GM19351 (cell line): ENCODE data around the gene COL9A3.

Source experiments
- ATAC-seq: cut with Tn5 transposase; IDR thresholded peaks from one replicate; pipeline ENCODE4 v1.9.1; 2021; ENCODE audit warnings: mild to moderate bottlenecking, moderate library complexity; ENCODE audit not compliant: unreplicated experiment

The COL9A3 gene

DNA sequence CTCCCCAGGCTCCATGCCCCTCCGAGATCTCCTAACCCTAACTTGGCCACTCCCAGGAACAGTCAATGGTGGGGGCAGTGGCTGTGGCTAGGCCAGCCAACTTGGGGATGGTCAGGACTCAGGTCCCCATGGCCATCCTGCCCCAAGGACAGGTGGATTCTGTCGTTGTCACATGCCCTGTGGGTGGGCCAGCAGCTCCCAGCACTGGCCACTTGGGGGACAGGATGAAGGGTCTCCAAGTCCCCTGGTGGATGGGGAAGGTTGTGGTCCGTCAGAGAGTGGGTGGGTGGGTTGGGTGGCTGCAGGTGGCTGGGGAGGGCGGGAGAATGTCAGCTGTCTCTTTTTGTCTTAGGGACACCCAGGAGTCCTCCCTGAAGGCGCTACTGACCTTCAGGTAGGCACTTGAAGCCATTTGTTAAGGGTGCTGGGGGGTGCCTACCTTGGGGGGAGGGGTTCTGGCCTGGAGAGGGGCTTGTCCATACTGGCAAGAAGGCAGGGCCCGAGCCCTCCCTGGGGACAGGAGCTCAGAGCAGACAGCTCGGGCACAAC, 5.5 kb downstream of the COL9A3 start:
- no peak for ATAC-seq

- ATAC-seq: no peak
Measured at GRCh38 chr20:62822788-62823651, 6.2 kb downstream of the COL9A3 start.

DNA sequence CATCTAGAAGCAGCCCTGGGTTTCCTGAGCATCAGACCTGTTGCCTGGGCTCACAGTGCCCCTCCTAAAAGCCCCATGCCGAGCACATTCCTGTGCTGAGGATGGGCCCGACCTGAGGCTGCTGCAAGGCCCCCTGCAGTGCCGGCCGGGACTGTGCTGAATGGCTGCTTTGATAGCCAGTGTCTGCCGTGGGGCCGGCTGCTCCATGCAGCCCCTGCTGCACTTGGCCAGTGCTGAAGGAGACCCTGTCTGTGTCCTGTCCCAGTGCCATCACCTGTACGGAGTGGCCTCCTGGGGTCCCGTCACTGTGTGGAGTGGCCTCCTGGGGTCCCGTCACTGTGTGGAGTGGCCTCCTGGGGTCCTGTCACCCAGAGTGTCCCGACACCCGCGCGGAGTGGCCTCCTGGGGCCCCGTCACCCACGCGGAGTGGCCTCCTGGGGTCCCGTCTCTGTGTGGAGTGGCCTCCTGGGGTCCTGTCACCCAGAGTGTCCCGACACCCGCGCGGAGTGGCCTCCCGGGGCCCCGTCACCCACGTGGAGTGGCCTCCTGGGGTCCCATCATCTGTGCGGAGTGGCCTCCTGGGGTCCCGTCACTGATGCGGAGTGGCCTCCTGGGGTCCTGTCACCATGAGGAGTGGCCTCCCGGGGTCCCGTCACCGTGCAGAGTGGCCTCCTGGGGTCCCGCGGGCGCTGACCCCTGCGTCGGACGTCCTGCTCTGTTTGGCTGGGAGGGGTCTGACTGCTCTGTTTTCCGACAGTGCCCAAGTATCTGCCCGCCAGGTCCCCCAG, 7.0 kb downstream of the COL9A3 start:
- ATAC-seq: no peak

DNA sequence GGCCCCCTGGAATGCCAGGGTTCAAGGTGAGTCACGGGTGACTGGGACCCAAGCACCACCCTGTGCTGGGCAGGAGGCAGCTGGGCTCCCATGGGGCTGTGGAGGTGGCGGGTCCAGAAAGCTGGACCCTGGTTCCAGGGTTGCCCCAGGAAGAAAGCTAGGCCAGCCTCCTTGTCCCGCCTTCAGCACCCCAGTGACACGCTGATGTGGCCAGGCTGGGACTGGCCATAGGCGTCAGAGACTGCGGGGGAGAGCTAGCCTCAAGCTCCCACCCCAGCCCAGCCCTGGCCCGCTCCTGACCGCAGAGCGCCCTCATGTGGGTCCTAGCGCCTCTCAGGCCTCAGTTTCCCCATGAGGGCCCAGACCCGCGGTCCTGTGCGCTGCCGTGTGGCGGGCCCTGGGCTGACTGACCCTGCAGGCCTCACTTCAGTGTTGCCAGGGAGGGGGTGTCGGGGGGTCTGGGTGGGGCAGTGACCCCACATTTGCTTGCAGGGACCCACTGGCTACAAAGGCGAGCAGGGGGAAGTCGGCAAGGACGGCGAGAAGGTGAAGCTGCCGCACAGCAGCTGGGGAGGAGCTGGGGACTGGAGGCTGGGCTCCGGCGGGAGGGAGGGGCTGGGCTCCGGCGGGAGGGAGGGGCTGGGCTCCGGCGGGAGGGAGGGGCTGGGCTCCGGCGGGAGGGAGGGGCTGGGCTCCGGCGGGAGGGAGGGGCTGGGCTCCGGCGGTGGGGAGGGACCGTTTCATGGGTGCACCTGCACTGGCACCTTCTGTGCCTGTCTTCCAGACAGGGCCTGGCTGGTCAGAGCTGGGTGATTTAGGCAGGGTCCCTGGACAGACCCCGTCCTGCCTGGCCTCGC, 7.9 kb downstream of the COL9A3 start:
- no peak for ATAC-seq

GRCh38 chr20:62825333-62825985, 8.6 kb downstream of the COL9A3 start:
- no peak for ATAC-seq

DNA sequence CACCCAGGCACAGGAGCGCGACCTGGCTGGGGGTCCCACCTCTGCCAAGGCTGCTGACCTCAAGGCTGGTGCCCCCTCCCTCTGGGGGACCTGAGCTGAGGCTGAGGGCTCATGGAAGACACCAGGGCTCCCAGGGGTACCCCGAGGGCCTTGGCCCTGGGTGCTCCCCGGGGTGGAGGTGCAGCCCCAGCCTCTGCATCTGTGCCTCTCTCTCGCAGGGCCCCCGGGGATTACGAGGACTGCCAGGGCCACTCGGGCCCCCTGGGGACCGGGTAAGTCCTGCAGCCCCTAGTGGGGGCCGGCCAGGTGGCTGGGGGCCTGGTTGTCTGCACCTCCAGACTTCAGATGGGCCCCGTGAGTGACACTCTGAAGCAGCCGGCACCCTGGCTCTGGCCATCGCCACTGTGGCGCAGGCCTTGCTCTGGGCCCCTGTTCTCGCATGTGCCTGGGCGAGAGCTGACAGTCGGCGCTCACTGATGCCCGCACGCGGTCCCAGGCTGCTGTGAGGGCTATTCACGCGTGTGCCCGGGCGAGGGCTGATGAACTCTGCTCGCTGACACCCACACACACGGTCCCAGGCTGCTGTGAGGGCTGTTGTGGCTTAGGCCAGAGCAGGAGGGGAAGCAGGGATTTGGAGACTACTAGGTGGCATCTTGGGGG, 9.3 kb downstream of the COL9A3 start:
- ATAC-seq: no peak

GRCh38 chr20:62826646-62827310, 9.9 kb downstream of the COL9A3 start:
- ATAC-seq: no peak

GRCh38 chr20:62827311-62828038, 10.6 kb downstream of the COL9A3 start:
- ATAC-seq: no peak

- ATAC-seq: no peak
Measured at GRCh38 chr20:62828051-62828450, 11.2 kb downstream of the COL9A3 start.

DNA sequence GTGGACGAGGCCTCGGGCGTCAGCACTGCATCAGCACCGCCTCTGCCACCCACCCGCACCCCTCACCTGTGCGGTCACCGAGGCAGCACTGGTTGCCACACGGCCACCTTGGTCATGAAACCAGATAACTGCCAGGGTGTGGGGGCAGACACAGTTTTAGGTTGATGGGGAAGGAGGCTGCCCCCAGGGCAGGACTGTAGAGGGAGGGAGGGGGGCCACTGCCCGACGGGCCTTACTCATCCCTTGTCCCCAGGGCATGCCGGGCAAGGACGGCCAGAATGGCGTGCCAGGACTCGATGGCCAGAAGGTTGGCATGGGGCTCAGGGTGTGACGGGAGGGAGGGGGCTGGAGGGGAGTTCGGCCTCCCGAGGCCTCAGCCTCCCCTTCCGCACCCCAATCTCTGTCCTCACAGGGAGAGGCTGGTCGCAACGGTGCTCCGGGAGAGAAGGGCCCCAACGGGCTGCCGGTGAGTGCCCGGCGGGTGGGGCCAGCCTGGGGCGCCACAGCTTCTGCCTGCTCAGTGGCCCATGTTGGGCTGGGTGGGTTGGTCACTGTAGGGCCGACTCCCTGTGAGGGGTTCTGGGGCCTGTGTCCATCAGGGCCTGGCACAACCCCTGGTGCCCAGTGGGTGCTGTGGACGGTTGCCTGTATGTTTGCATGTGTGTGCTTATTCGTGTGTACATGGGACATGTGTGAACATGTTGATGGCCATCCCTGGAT, 11.8 kb downstream of the COL9A3 start:
- ATAC-seq: no peak

- ATAC-seq: no peak
Measured at GRCh38 chr20:62829231-62830230, 12.7 kb downstream of the COL9A3 start.

- no peak for ATAC-seq
Measured at GRCh38 chr20:62830251-62830650, 13.4 kb downstream of the COL9A3 start.

GRCh38 chr20:62830821-62831220, 14.0 kb downstream of the COL9A3 start:
- ATAC-seq: no peak

- no peak for ATAC-seq
Measured at GRCh38 chr20:62831361-62831788, 14.5 kb downstream of the COL9A3 start.

DNA sequence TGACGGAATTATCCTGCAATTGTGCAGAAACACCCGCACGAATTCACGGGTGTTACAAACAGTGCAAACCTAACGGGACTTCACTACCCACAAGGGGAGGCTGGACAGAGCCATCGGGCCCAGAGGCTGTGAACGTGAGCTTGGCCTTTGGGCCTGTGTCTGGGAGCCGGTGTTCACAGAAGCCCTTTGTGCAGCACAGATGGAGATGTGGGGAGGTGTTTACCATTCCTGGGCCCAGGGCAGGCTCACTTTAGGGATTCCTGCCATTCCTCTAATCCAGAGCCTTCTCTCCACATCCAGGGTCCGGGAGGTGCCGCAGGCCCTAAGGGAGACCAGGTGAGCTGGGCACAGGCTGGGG, 15.0 kb downstream of the COL9A3 start:
- ATAC-seq: no peak

DNA sequence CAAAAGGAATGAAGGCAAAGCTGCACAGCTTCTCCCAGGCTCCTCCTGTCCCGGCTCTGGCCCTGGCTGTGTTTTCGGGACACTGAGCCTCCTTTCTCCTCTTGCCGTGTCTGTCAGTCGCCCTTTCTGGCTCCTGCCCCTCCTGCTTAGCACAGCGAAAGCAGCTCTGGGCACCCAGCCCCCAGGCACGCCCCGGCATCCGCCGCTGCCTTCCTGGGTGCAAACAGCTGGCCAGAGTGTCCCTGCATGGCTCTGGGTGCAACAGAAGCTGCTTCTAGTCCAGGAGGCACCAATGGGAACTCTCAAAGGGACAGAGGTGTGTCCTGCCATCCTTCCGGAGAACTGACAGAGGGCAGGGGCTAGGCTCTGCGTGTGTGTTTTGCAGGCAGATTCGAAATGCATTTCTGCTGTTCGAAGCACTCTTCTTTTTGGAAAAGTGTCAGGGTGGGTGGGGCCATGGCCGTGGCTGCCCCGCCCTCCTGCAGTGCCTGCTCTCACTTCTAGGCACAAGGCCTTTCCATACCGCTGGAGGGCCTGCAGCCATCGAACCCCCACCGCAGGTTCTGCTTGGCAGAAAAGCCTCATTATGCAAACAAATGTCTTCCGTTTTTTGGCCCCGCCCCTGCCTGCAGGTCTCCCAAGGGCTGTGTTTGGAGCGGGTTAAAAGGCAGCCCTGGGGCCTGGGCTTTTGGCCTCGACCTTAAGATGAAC, 15.5 kb downstream of the COL9A3 start:
- ATAC-seq: no peak
